Calu3 (cell line): Measurements from ENCODE around the gene SLC26A5. TPM values are rescaled to one million over a fixed set of nuclear protein-coding genes. Genes with fewer than 3 reads are reported as not detected.

ENCODE experiments used
- BruUV-seq: library from RNA; stranded (reverse); fragments of 400-500 nt; replicated peaks from 2 replicates; lab custom pipeline; 2021; lab: Mats Ljungman, UMichigan
- CTCF ChIA-PET: fragments of 300-600 bp; sonication (Branson Sonifier 250); formaldehyde crosslinking; loops from one replicate; lab custom pipeline; 2022; ENCODE audit warnings: antibody characterized with exemption; lab: Charles Lee
- DNase-seq: peaks from one replicate; pipeline ENCODE4 v3.0.0; 2022
- H3K27ac Mint-ChIP-seq: one replicate; pipeline ENCODE4 v1.8.0; 2022; ENCODE audit warnings: mixed read lengths; ENCODE audit not compliant: unreplicated experiment
- H3K27me3 Mint-ChIP-seq: one replicate; pipeline ENCODE4 v1.8.0; 2022; ENCODE audit warnings: mixed read lengths; ENCODE audit not compliant: unreplicated experiment
- H3K36me3 Mint-ChIP-seq: one replicate; pipeline ENCODE4 v1.8.0; 2022; ENCODE audit warnings: mild to moderate bottlenecking, moderate library complexity, mixed read lengths; ENCODE audit not compliant: insufficient read depth, unreplicated experiment
- H3K4me1 Mint-ChIP-seq: one replicate; pipeline ENCODE4 v1.8.0; 2022; ENCODE audit warnings: mild to moderate bottlenecking, low read depth, mixed read lengths; ENCODE audit not compliant: unreplicated experiment
- H3K4me3 Mint-ChIP-seq: one replicate; pipeline ENCODE4 v1.8.0; 2022; ENCODE audit warnings: mild to moderate bottlenecking, low read depth, moderate library complexity, mixed read lengths; ENCODE audit not compliant: unreplicated experiment
- H3K9me3 Mint-ChIP-seq: one replicate; pipeline ENCODE4 v1.8.0; 2022; ENCODE audit warnings: low read depth, mixed read lengths; ENCODE audit not compliant: unreplicated experiment
- CTCF ChIP-seq: fragments of 200-600 bp; IDR thresholded peaks from one replicate; pipeline ENCODE4 v1.8.0; 2022; ENCODE audit warnings: antibody characterized with exemption; ENCODE audit not compliant: unreplicated experiment
- intact Hi-C: fragments of 100-400 bp; cut with micrococcal nuclease; formaldehyde crosslinking; loops from one replicate; pipeline ENCODE4 v1.10.0; 2022; ENCODE audit not compliant: unreplicated experiment
- total RNA-seq: library from RNA; stranded (reverse); gene quantifications from 2 replicates; pipeline ENCODE4 v1.2.3, GENCODE V29; 2022

The SLC26A5 gene
- total RNA-seq, 1 experiment from 2014 or later: not detected

- BruUV-seq: no TSS peak
- no peaks in the 10 kb centered on the region for H3K27me3 Mint-ChIP-seq
- no peaks in the 10 kb centered on the region for H3K36me3 Mint-ChIP-seq
- H3K4me3 Mint-ChIP-seq: no peak overlapping the region
- TF ChIP-seq CTCF: no peak
- no peak overlapping the region for H3K27ac Mint-ChIP-seq
- CTCF ChIA-PET: no interaction called here
- no peak for DNase-seq
- no peaks in the 10 kb centered on the region for H3K4me1 Mint-ChIP-seq
- H3K9me3 Mint-ChIP-seq: no peaks in the 10 kb centered on the region
- intact Hi-C loops: no loop called here
Observed at GRCh38 chr7:103382032-103382402, 64.0 kb downstream of the SLC26A5 start.

- Mint-ChIP-seq H3K4me1 (no peaks in the 10 kb centered on the region), H3K27me3 (no peaks in the 10 kb centered on the region), H3K9me3 (no peaks in the 10 kb centered on the region), H3K4me3 (no peak overlapping the region), H3K36me3 (no peaks in the 10 kb centered on the region), H3K27ac (no peak overlapping the region)
- BruUV-seq: no TSS peak
- CTCF ChIA-PET: no interaction called here
- intact Hi-C loops: no loop called here
- no peak for TF ChIP-seq CTCF
- DNase-seq: no peak
Observed at GRCh38 chr7:103381280-103382031, 64.6 kb downstream of the SLC26A5 start.

- no peaks in the 10 kb centered on the region for H3K27me3 Mint-ChIP-seq
- no peak overlapping the region for H3K4me3 Mint-ChIP-seq
- CTCF ChIA-PET: no interaction called here
- H3K4me1 Mint-ChIP-seq: no peaks in the 10 kb centered on the region
- BruUV-seq: no TSS peak
- TF ChIP-seq CTCF: no peak
- intact Hi-C loops: no loop called here
- H3K27ac Mint-ChIP-seq: no peak overlapping the region
- H3K36me3 Mint-ChIP-seq: no peaks in the 10 kb centered on the region
- H3K9me3 Mint-ChIP-seq: no peaks in the 10 kb centered on the region
- DNase-seq: no peak
Observed at GRCh38 chr7:103380395-103381191, 65.4 kb downstream of the SLC26A5 start.

GRCh38 chr7:103379270-103379975 lies 66.6 kb downstream of the SLC26A5 start:
- Mint-ChIP-seq H3K27ac (no peak overlapping the region), H3K36me3 (no peaks in the 10 kb centered on the region), H3K27me3 (no peaks in the 10 kb centered on the region), H3K9me3 (no peaks in the 10 kb centered on the region), H3K4me1 (no peaks in the 10 kb centered on the region), H3K4me3 (no peak overlapping the region)
- intact Hi-C loops: no loop called here
- no peak for TF ChIP-seq CTCF
- CTCF ChIA-PET: interaction anchor here (0.7 kb wide), 1 partner anchor 19 kb away, joined by 3 read pairs; no protein-coding TSS in a partner anchor
- no peak for DNase-seq
- no TSS peak for BruUV-seq
